Fibroblast of peridontal ligament (primary cell): ENCODE results near the gene SMCO2.

Source experiments
- DNase-seq: peaks from one replicate; pipeline ENCODE4 v3.0.0-alpha.2; 2010; ENCODE audit errors: extremely low read depth

SMCO2 gene

GRCh38 chr12:27446436-27446835 is at the start of gene SMCO2:
Gene SMCO2 (plus strand): TSS chr12:27446736. CDS start chr12:27470632, 23,896 bp downstream.
- DNase-seq, result no peak

DNA sequence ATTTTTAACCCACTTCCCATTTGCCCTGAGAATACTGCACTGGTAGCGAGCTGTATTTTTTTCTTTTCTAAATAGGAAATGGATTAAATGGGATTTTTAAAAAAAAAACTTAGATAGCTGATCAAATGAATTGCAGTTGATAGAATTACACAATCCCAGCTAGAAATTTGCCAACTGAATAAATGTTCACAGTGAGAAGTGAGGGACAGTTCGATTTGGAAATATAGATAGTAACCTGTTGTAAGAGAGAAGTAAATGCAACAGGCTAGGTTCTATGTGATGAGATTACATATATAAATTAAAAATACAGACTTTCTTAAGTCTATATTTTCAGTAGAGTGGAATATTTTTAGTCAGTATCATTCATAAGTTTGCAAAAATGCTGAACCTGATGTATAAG is 48.1 kb upstream of the SMCO2 start:
- DNase-seq, result no peak

GRCh38 chr12:27399074-27399473 is 47.5 kb upstream of the SMCO2 start:
- DNase-seq, result no peak

DNA sequence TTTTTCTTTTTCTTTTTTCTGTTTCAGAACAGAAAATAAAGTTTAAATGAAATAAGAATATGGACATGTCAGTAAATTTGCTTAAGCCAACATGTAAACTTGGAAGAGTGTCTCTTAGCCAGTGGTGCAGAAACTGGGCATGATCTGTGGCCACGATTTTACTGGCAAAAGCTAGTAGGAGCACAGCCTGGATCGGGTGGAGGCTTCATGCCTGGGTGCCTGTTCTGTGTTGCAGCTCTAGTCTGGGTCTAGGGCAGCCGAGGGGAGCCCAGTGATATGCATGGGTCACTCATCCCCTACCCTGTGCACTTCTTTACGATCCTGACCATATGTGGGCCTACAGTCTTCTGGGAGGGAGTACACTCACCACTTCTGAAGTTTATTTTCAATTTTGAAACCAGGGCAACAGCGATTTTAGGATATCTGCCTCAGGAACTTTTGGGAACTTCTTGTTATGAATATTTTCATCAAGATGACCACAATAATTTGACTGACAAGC is 45.6 kb upstream of the SMCO2 start:
- peak; percentile 52 for DNase-seq

DNA sequence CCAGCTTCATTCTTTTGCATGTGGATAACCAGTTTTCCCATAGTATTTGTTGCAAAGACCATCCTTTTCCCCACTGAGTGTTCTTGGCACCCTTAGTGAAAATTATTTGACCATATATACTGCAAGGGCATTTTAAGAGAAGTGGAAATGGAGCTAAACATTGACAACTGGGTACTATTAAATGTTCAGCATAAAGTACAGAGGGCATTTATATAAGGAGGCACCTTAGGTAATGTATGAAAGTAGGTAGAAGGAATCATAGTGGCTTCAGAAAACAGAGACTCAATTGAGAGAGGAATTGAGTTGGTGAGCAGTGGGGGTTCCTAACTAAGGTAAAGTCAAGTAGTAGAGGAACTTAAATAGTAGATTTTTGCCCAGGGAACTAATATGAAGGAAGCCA is 34.5 kb upstream of the SMCO2 start:
- DNase-seq, result no peak

DNA sequence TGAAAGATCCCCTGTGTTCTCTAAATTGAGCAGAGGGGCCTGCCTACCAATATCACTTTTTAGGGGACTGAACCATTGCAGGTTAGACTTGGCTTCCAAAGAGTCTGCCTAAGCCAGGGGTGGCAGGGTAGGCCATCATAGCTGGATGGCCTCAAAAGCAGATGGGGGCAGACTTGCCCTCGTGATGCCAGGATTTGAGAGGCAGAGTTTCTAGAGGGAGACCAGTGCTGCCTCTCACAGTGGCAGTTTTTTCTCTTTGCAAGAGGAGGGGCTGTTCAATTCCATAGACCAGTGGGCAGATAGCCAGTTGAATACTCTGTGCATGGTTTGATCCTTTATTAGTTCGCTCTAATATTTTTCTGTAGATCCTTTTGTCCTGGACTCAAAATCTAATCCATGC is 23.8 kb upstream of the SMCO2 start:
- no peak for DNase-seq

- DNase-seq, result peak; percentile 83
Measured at GRCh38 chr12:27424631-27425230, 21.8 kb upstream of the SMCO2 start.

DNA sequence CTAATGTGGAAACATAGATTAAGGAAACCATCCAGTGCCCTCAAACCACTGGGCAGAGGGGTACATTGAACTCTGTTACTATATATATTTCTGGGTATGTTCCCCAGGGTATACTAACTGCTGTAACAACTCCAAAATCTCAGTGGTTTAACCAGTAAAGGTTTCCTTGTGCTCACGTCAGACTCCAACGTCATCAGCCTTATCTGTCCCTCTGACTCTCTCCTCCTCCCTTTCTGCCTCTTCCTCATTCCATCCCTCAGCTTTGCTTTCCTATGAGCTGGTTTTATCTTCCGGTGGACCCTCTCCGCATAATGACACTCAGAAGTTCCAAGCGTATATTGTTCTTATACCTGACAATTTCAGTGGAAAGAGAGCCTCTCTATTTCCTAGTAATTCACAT is 21.2 kb upstream of the SMCO2 start:
- DNase-seq, result peak; percentile 37

DNA sequence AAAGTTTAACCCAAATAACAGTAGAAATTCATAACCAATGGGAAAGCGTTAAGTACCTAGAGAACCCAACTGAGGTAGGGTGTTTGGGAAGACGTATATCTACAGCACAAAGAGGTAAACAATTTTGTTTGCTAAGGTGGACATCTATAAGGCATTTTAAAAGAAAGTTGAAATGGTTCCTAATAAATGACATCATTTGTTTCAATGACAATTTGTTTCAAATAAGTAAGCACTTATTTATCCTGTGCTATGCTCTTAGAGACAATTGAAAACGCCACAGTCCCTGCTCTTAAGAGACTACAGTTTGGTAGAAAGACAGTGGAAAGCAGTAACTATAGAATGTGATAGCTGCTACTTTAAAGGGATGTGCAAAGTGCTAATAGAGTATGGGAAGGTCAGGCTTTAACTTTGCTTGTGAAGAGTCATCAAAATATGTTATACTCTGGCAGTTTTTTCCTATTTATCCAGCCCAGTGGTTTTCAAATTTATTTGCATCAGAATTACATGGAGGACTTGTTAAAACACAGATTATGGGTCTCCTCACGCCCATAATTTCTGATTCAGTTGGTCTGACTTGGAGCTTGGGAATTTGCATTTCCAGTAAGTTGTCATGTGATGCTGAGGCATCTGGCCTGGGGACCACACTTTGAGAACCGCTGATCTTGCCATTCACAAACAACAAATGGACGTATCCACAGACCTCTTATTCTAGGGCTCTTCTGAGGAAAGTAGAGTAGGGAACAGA is 19.6 kb upstream of the SMCO2 start:
- no peak for DNase-seq

DNA sequence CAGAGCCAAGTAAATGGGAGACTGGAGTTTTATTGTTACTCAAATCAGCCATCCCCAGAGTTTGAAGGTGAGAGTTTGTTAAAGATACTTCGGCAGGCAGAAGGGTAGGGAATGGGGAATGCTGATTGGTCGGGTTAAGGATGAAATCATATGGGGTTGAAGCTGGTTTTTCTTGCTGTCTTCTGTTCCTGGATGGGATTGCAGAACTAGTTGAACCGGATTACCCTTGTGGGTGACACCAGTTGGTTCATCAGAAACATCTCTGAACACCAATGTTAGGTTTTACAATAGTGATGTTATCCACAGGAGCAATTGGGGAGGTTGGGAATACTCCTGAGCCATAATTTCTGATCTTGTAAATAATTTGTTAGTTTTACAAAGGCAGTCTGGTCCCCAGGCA is 18.7 kb upstream of the SMCO2 start:
- no peak for DNase-seq

GRCh38 chr12:27428466-27428865 is 18.1 kb upstream of the SMCO2 start:
- DNase-seq, result no peak

DNA sequence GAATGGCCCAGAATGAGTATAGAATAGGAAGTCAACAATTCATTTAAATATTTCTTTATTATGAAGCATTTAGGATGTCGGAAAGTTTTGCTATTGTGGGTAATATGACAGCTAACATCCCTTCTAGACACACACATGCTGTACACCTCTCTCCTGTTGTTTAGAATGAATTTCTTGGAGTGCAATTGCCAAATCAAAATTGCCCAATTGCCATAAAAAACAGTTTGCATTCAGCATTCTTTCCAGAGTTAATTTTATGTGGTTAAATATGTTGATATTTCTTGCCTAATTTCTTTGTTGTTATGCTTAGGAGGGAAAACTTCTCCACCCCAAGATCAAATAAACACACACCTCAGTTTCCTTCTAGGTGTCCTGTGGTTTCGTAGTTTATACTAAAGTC is 16.9 kb upstream of the SMCO2 start:
- no peak for DNase-seq

DNA sequence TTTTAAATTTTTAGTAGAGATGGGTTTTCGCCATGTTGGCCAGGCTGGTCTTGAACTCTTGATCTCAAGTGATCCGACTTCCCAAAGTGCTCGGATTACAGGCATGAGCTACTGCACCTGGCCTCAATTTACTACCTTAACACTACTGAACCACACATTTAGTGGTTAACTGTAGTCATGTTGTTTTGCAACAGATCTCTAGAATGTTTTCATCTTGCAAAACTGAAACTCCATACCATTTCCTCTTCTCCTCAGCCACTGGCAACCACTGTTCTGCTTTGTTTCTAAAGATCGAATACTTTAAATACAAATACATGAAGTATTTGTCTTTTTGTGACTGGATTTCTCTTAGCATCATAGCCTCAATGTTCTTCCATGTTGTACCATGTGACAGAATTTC is 15.4 kb upstream of the SMCO2 start:
- DNase-seq, result peak; percentile 45

GRCh38 chr12:27434673-27435565 is 11.6 kb upstream of the SMCO2 start:
- no peak for DNase-seq

DNA sequence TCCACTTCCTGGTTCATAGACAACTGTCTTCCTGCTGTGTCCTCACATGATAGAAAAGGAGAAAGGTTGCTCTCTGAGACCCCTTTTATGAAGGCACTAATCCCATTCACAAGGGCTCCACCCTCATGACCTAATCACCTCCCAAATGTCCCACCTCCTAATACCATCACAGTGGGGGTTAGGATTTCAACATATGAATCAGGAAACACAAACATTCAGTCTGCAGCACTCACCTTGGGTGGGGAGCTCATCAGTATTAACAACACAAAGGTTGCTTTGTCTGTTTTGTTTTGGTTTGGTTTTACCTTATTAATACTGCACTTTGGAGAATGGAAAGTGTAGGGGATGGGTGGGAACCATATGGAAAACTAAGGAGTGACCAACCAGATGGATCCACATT is 10.5 kb upstream of the SMCO2 start:
- DNase-seq, result no peak

- DNase-seq, result no peak
Measured at GRCh38 chr12:27436768-27437167, 9.8 kb upstream of the SMCO2 start.

GRCh38 chr12:27437839-27438238 is 8.7 kb upstream of the SMCO2 start:
- DNase-seq, result no peak

GRCh38 chr12:27447761-27448160 is 1.2 kb downstream of the SMCO2 start:
- DNase-seq, result no peak

GRCh38 chr12:27449026-27449425 is 2.5 kb downstream of the SMCO2 start:
- DNase-seq, result no peak

- DNase-seq, result no peak
Measured at GRCh38 chr12:27449893-27450534, 3.5 kb downstream of the SMCO2 start.

DNA sequence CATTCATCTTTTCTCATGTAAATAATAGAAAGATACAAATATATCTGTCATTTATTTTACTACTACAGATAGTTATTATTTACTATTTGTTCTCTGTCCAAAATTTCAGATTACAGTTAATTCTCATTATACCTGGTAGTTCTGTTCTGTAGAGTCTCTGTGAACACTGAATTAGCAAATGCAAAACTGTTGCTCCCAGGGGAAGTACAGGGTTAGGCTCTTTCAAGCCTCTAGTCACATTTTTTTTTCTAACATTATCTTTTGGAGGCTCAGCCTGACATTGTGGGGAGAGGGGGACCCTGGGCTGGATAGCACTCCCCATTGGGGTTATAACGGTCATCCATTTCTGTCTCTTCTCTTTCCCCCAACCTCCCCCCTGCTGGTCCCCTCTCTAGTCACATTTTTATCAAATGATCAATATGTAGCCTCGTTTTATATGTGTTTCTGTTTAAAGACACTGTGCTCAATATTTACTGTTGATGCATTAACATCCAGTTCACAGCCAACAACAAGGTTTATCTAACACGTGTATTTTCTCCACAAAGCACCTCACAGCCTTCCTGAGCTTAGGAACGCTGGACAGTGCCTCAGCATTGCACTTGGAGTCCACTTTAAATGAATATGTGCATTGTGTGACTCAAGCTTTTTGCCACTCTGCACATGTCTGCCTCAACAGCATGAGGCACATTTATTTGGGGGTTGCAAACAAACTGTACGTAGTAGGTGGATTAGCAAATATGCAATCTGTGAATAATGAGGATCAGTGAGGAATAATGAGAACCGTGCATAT is 4.7 kb downstream of the SMCO2 start:
- DNase-seq, result no peak
